ENCODE results near the gene RHBDL3. TPM values are rescaled to one million over a fixed set of nuclear protein-coding genes. Genes with fewer than 3 reads are reported as not detected.

RHBDL3 gene
- total and polyA plus RNA-seq, 2 of the 8 experiments (the other 6 are each of a cell fraction or from before 2014, with no cell fraction given): 9.6 to 12.2 TPM

DNA sequence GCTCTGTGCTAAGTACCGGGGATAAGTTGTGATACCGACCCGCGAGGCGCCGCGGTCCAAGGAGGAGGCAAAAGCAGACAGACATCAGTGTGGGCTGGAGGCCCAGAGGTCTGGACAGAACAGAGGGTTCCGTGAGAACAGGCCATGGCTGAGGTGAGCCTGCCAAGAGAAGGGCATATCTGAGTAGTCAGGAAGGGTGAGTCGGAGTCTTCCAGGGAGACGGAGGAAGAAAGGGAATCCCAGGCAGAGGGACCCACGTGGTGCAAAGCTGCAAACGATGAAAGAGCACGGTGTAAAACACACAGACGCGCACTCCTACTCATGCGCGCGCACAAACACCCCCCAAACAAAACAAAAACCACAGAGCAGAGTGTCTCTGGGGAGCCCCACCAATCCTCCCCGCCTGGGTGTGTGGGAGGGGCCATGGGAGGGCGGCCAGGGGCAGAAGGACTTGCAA lies 18.1 kb downstream of the RHBDL3 start:
- Histone ChIP-seq H4K91ac (replicated peaks; ENCODE audit: insufficient read length, low read length) (peak overlapping the region; percentile 85), H3K9ac (replicated peaks in 1 of 4; ENCODE audit: extremely low read depth in 1 of 4, low read depth in 3 of 4, low read length in 3 of 4) (no peak overlapping the region), H3K27me3 (replicated peaks in 1 of 4; ENCODE audit: control insufficient read depth in 3 of 4, extremely low read depth in 1 of 4, insufficient read depth in 3 of 4, low read length in 3 of 4) (no peaks in the 10 kb centered on the region; a peak in 1 of 7 replicates), H2BK20ac (ENCODE audit: low read length) (0 out of 2 replicates have a peak overlapping the region, but pooled peaks have one; percentile 40), H3K4me1 (replicated peaks in 1 of 4; ENCODE audit: control insufficient read depth in 3 of 4, insufficient read depth in 4 of 4, low read length in 3 of 4) (peaks cover 8 to 42% (median 34%) of the 10 kb centered on the region in 4 experiments), H3K27ac (ENCODE audit: low read depth, low read length) (no peak overlapping the region), H3K36me3 (ENCODE audit: control insufficient read depth in 2 of 4, insufficient read depth in 4 of 4, low read length in 3 of 4) (no peaks in the 10 kb centered on the region), H4K5ac (ENCODE audit: insufficient read length, low read depth, low read length) (no peak overlapping the region), H2AK5ac (ENCODE audit: low read depth, low read length) (no peak overlapping the region), H3K79me2 (ENCODE audit: control insufficient read depth in 1 of 2, insufficient read depth in 2 of 2, low read length in 2 of 2) (no peaks in the 10 kb centered on the region), H4K8ac (ENCODE audit: extremely low read depth, insufficient read depth, low read length) (no peak overlapping the region), H3K14ac (ENCODE audit: insufficient read length) (no peak overlapping the region), H3K9me3 (ENCODE audit: insufficient read depth in 2 of 2, low read depth in 1 of 2, low read length in 1 of 2) (no peaks in the 10 kb centered on the region), H2BK5ac (ENCODE audit: low read depth, low read length) (no peak overlapping the region), H2BK12ac (ENCODE audit: low read depth, low read length) (peak overlapping the region; percentile 63; the same call in 1 of the 2 replicates), H3K56ac (replicated peaks; ENCODE audit: insufficient read length, low read depth, low read length) (no peak overlapping the region), H3K23ac (ENCODE audit: insufficient read length) (no peak overlapping the region), H3K18ac (ENCODE audit: extremely low read depth, low read length) (peak overlapping the region; percentile 79), H4K20me1 (replicated peaks in 1 of 2; ENCODE audit: control insufficient read depth in 1 of 2, insufficient read depth in 2 of 2, low read length in 2 of 2) (no peaks in the 10 kb centered on the region), H3K23me2 (ENCODE audit: low read depth, low read length) (peaks cover 5% of the 10 kb centered on the region; the same call in 1 of the 2 replicates), H3K79me1 (ENCODE audit: low read depth, low read length) (no peaks in the 10 kb centered on the region), H2BK120ac (replicated peaks; ENCODE audit: low read depth, low read length) (no peak overlapping the region), H2BK15ac (ENCODE audit: low read length) (peak overlapping the region; percentile 37; the same call in 1 of the 2 replicates), H3K4me2 (ENCODE audit: insufficient read depth in 1 of 2, low read depth in 2 of 2, low read length in 2 of 2) (no peak overlapping the region), H3K4ac (replicated peaks; ENCODE audit: insufficient read length, low read depth, low read length) (peak overlapping the region; percentile 28), H2AFZ (ENCODE audit: low read length) (no peak overlapping the region), H3K4me3 (ENCODE audit: extremely low read depth in 1 of 4, insufficient read depth in 2 of 4, low read depth in 3 of 4, low read length in 4 of 4) (no peak overlapping the region)
- ChIA-PET POLR2A (ENCODE audit: partially characterized antibody) (interaction anchor here (2.0 kb wide), 1 partner anchor 12 kb away, joined by 6 read pairs; no protein-coding TSS in a partner anchor), CTCF (ENCODE audit: partially characterized antibody) (interaction anchor here (1.1 to 1.5 kb wide), 2 partner anchors 11 to 31 kb away, joined by 3 to 4 read pairs; no protein-coding TSS in a partner anchor)
- no peak for FAIRE-seq
- no peak for DNase-seq (ENCODE audit: low read depth in 1 of 2, low spot score in 2 of 2)
- 88% methylated on average over 19 of the region's 20 CpGs; no CpG with 5 or more reads in 1 of the 2 experiments for WGBS, 2 experiments (ENCODE audit: extremely low coverage in 1 of 2, insufficient coverage in 1 of 2, insufficient read length in 1 of 2, insufficient replicate concordance in 2 of 2, low coverage in 1 of 2, low lambda C conversion rate in 2 of 2, missing lambda C conversion rate in 1 of 2)
- TF ChIP-seq SIN3A (conservative IDR thresholded peaks at IDR 0.05 in 1 of 2, IDR thresholded peaks at IDR 0.05 in 1 of 2; ENCODE audit: low read depth in 1 of 2, low read length in 2 of 2): no peak
- TF ChIP-seq CHD2 (IDR thresholded peaks at IDR 0.05; ENCODE audit: low read length): no peak
